IMR-90 (cell line): ENCODE results near the gene TTC7B. TPM values are rescaled to one million over a fixed set of nuclear protein-coding genes. Genes with fewer than 3 reads are reported as not detected.

Experiments
- ATAC-seq: fragments of 200-7000 bp; cut with Tn5 transposase; 2 replicates; pipeline ENCODE4 v1.9.1; 2020; ENCODE audit warnings: low read depth, mild to moderate bottlenecking, moderate library complexity
- BruUV-seq: library from RNA; stranded (reverse); fragments of 400-500 nt; replicated peaks from 2 replicates; lab custom pipeline; 2021; lab: Mats Ljungman, UMichigan
- CTCF ChIA-PET: fragments of 300-600 bp; formaldehyde crosslinking; extraction: SDS; loops from one replicate; lab custom pipeline; 2021; ENCODE audit warnings: antibody characterized with exemption; lab: Yijun Ruan, JAX
- POLR2A ChIA-PET: fragments of 300-600 bp; sonication (Branson Sonifier 250); formaldehyde crosslinking; loops from one replicate; lab custom pipeline; 2022; ENCODE audit warnings: antibody characterized with exemption; ENCODE audit not compliant: unreplicated experiment; lab: Charles Lee
- DNase-seq: peaks from one replicate; pipeline ENCODE4 v3.0.0; 2013
- H2AFZ ChIP-seq: replicated peaks from 2 replicates; pipeline ENCODE3; 2013; ENCODE audit warnings: low read length, mild to moderate bottlenecking; ENCODE audit not compliant: poor library complexity
- H2AK5ac ChIP-seq: 2 replicates; pipeline ENCODE4 v1.6.1; 2013; ENCODE audit warnings: low read depth, low read length, inconsistent platforms
- H2AK9ac ChIP-seq: replicated peaks from 2 replicates; pipeline ENCODE3; 2013; ENCODE audit warnings: mild to moderate bottlenecking, low read depth, low read length, moderate library complexity; ENCODE audit not compliant: poor library complexity
- H2BK120ac ChIP-seq: 2 replicates; pipeline ENCODE4 v1.6.1; 2013; ENCODE audit warnings: low read depth, low read length, inconsistent platforms
- H2BK15ac ChIP-seq: 3 replicates; pipeline ENCODE4 v1.6.1; 2013; ENCODE audit warnings: low read depth, low read length, inconsistent platforms
- H2BK20ac ChIP-seq: 2 replicates; pipeline ENCODE4 v1.6.1; 2013; ENCODE audit warnings: low read depth, mild to moderate bottlenecking, inconsistent platforms, low read length, moderate library complexity
- H2BK5ac ChIP-seq: 2 replicates; pipeline ENCODE4 v1.6.1; 2013; ENCODE audit warnings: mild to moderate bottlenecking, low read depth, low read length, inconsistent platforms; ENCODE audit not compliant: poor library complexity, severe bottlenecking
- H3K14ac ChIP-seq: replicated peaks from 2 replicates; pipeline ENCODE4 v1.6.1; 2013; ENCODE audit warnings: low read depth, low read length, inconsistent platforms
- H3K18ac ChIP-seq: 2 replicates; pipeline ENCODE4 v1.6.1; 2013; ENCODE audit warnings: low read depth, low read length, control low read depth
- H3K23ac ChIP-seq: 2 replicates; pipeline ENCODE4 v1.6.1; 2013; ENCODE audit warnings: low read depth, low read length, inconsistent platforms
- H3K27ac ChIP-seq: 2 replicates; pipeline ENCODE4 v1.5.1; 2013; ENCODE audit warnings: mild to moderate bottlenecking, control low read depth, low read length; ENCODE audit not compliant: insufficient read depth
- H3K27me3 ChIP-seq: 2 replicates; pipeline ENCODE4 v1.6.1; 2013; ENCODE audit warnings: low read length; ENCODE audit not compliant: control insufficient read depth, insufficient read depth
- H3K36me3 ChIP-seq: 2 replicates; pipeline ENCODE4 v1.6.1; 2013; ENCODE audit warnings: low read length, mixed read lengths; ENCODE audit not compliant: control insufficient read depth, insufficient read depth
- H3K4ac ChIP-seq: 2 replicates; pipeline ENCODE4 v1.6.1; 2013; ENCODE audit warnings: low read depth, low read length, inconsistent platforms
- H3K4me1 ChIP-seq: 2 replicates; pipeline ENCODE4 v1.6.1; 2013; ENCODE audit warnings: low read length, mixed read lengths; ENCODE audit not compliant: control insufficient read depth, insufficient read depth
- H3K4me2 ChIP-seq: 2 replicates; pipeline ENCODE4 v1.6.1; 2013; ENCODE audit warnings: low read depth, mild to moderate bottlenecking, control low read depth, low read length, moderate library complexity
- H3K4me3 ChIP-seq: 2 replicates; pipeline ENCODE4 v1.5.1; 2013; ENCODE audit warnings: low read depth, mild to moderate bottlenecking, control low read depth, low read length, moderate library complexity; ENCODE audit not compliant: insufficient read depth
- H3K56ac ChIP-seq: 2 replicates; pipeline ENCODE4 v1.6.1; 2013; ENCODE audit warnings: low read length, inconsistent platforms; ENCODE audit not compliant: insufficient read depth; ENCODE audit errors: extremely low read depth
- H3K79me1 ChIP-seq, 2 experiments: 2 replicates each; pipeline ENCODE4 v1.6.1; 2013; ENCODE audit warnings: low read length in 2 of 2, inconsistent platforms in 1 of 2, low read depth in 1 of 2
- H3K9ac ChIP-seq: 2 replicates; pipeline ENCODE4 v1.6.1; 2013; ENCODE audit warnings: low read depth, low read length, control low read depth
- H3K9me1 ChIP-seq: 2 replicates; pipeline ENCODE4 v1.6.1; 2013; ENCODE audit warnings: low read length, inconsistent platforms; ENCODE audit not compliant: insufficient read depth
- H3K9me3 ChIP-seq: 2 replicates; pipeline ENCODE4 v1.6.1; 2013; ENCODE audit warnings: low read length; ENCODE audit not compliant: control insufficient read depth, insufficient read depth
- H4K20me1 ChIP-seq: 2 replicates; pipeline ENCODE4 v1.6.1; 2013; ENCODE audit warnings: low read length, inconsistent platforms; ENCODE audit not compliant: insufficient read depth
- H4K5ac ChIP-seq: 2 replicates; pipeline ENCODE4 v1.6.1; 2013; ENCODE audit warnings: mild to moderate bottlenecking, low read depth, low read length, control low read depth
- H4K8ac ChIP-seq, 2 experiments: 2 replicates each; pipeline ENCODE4 v1.6.1; 2013; ENCODE audit warnings: low read depth in 2 of 2, low read length in 2 of 2, control low read depth in 1 of 2, inconsistent platforms in 1 of 2
- H4K91ac ChIP-seq: 2 replicates; pipeline ENCODE4 v1.6.1; 2013; ENCODE audit warnings: low read depth, low read length, inconsistent platforms; ENCODE audit not compliant: insufficient read depth
- BHLHE40 ChIP-seq: fragments of 150-350 bp; IDR thresholded peaks from 2 replicates; pipeline ENCODE4 v1.6.1; 2016; ENCODE audit warnings: mild to moderate bottlenecking, low read depth, low read length
- CHD1 ChIP-seq: IDR thresholded peaks from 2 replicates; pipeline ENCODE4 v1.6.1; 2012; ENCODE audit warnings: low read depth, low read length, improper control_type of control experiment
- CTCF ChIP-seq: conservative IDR thresholded peaks from 2 replicates; pipeline ENCODE4 v1.5.1; 2012; ENCODE audit warnings: mild to moderate bottlenecking, low read depth, low read length, improper control_type of control experiment
- MAFK ChIP-seq: IDR thresholded peaks from 2 replicates; pipeline ENCODE4 v1.6.1; 2012; ENCODE audit warnings: low read depth, low read length, improper control_type of control experiment
- MAZ ChIP-seq: IDR thresholded peaks from 2 replicates; pipeline ENCODE4 v1.6.1; 2012; ENCODE audit warnings: low read depth, mild to moderate bottlenecking, low read length, improper control_type of control experiment, moderate library complexity, borderline replicate concordance
- MXI1 ChIP-seq: IDR thresholded peaks from 2 replicates; pipeline ENCODE4 v1.6.1; 2012; ENCODE audit warnings: low read depth, mild to moderate bottlenecking, low read length, moderate library complexity, borderline replicate concordance
- NFE2L2 ChIP-seq: fragments of 150-350 bp; IDR thresholded peaks from 2 replicates; pipeline ENCODE4 v1.6.1; 2016; ENCODE audit warnings: low read depth, mild to moderate bottlenecking, low read length
- SMC3 ChIP-seq: fragments of 150-350 bp; IDR thresholded peaks from 2 replicates; pipeline ENCODE4 v1.6.1; 2016; ENCODE audit warnings: low read depth, mild to moderate bottlenecking, antibody characterized with exemption, low read length, moderate library complexity
- WGBS, 2 experiments: methylation state at CpG; one replicate each; pipeline versions ENCODE4 v1.1.5 to v1.1.7; 2013; ENCODE audit warnings: missing lambda C conversion rate in 2 of 2; ENCODE audit not compliant: insufficient read length in 1 of 2; ENCODE audit errors: extremely low coverage in 2 of 2; 5-methylcytosine and 5-hydroxymethylcytosine counted together
- dilution Hi-C: fragments of 300-500 bp; cut with HindIII; formaldehyde crosslinking; loops from one replicate; pipeline ENCODE4 v1.14.3; 2018; ENCODE audit warnings: low sequenced_read_pairs; ENCODE audit not compliant: unreplicated experiment
- in situ Hi-C: fragments of 300-500 bp; cut with MboI; formaldehyde crosslinking; loops from 3 replicates; pipeline ENCODE4 v1.14.3; 2019; ENCODE audit warnings: low sequenced_read_pairs, inconsistent platforms, mixed read lengths
- intact Hi-C: fragments of 100-400 bp; cut with micrococcal nuclease; formaldehyde crosslinking; loops from 2 replicates; pipeline ENCODE4 v1.10.0; 2022
- polyA plus RNA-seq, 3 experiments: library from polyadenylated mRNA; depleted of rRNA; stranded (reverse); fragments of >200 nt; gene quantifications; 2 replicates each; pipeline ENCODE4 v1.2.3, GENCODE V29; 2012; ENCODE audit warnings: low replicate concordance in 1 of 3
- total RNA-seq: library from RNA; depleted of rRNA; stranded (reverse); fragments of >200 nt; gene quantifications from 2 replicates; pipeline ENCODE4 v1.2.3, GENCODE V29; 2012

Gene TTC7B
- total and polyA plus RNA-seq, 2 of the 4 experiments (the other 2 are of a cell fraction) = 18.1 to 35.3 TPM

GRCh38 chr14:90696720-90697119 is 119.5 kb downstream of the TTC7B start:
- Histone ChIP-seq H3K9me1 (peaks cover 6% of the 10 kb centered on the region; the same call in 1 of the 2 replicates), H3K4me1 (peaks cover 2% of the 10 kb centered on the region; the same call in 1 of the 2 replicates), H4K20me1 (no peaks in the 10 kb centered on the region), H4K5ac (no peak overlapping the region), H3K4me3 (no peak overlapping the region), H2BK20ac (no peak overlapping the region), H2BK5ac (no peak overlapping the region), H3K4ac (no peak overlapping the region), H3K27me3 (no peaks in the 10 kb centered on the region), H2BK15ac (no peak overlapping the region), H2AK9ac (no peak overlapping the region), H3K18ac (no peak overlapping the region), H3K14ac (no peak overlapping the region), H3K9me3 (no peaks in the 10 kb centered on the region), H2AFZ (no peak overlapping the region), H4K8ac (no peak overlapping the region), H3K9ac (no peak overlapping the region), H3K27ac (no peak overlapping the region), H3K36me3 (no peaks in the 10 kb centered on the region), H2BK120ac (no peak overlapping the region), H2AK5ac (no peak overlapping the region), H3K79me1 (peaks cover 0 to 7% of the 10 kb centered on the region in 2 experiments; a peak in 1 of 4 replicates), H3K23ac (no peak overlapping the region), H3K56ac (no peak overlapping the region), H3K4me2 (no peak overlapping the region), H4K91ac (no peak overlapping the region)
- no TSS peak for BruUV-seq
- CTCF ChIA-PET = interaction anchor here (0.6 to 1.9 kb wide), 11 partner anchors 10 to 459 kb away, joined by 3 to 10 read pairs (median 4); no protein-coding TSS in a partner anchor
- intact Hi-C loops = loop anchor here (1.0 to 10.0 kb wide), 3 partner anchors 172 to 395 kb away; no protein-coding TSS in a partner anchor
- in situ Hi-C loops = loop anchor here (5.0 to 10.0 kb wide), 2 partner anchors 292 to 394 kb away; no protein-coding TSS in a partner anchor
- dilution Hi-C loops = no loop called here
- WGBS, 2 experiments = 100% methylated on average over 1 of the region's 4 CpGs; no CpG with 5 or more reads in 1 of the 2 experiments
- no peak for DNase-seq
- TF ChIP-seq MAZ (no peak), BHLHE40 (no peak), CTCF (no peak), SMC3 (no peak), CHD1 (no peak), MXI1 (no peak), NFE2L2 (no peak), MAFK (no peak)
- POLR2A ChIA-PET = no interaction called here
- ATAC-seq = no peak
